Measurements from ENCODE around the gene IMPA2. TPM values are rescaled to one million over a fixed set of nuclear protein-coding genes. Genes with fewer than 3 reads are reported as not detected.

IMPA2 gene
- total and polyA plus RNA-seq, 2 of the 4 experiments (the other 2 are of a cell fraction): 5.4 to 5.5 TPM

GRCh38 chr18:11983592-11983991 is 2.3 kb downstream of the IMPA2 start:
- Histone ChIP-seq H2BK15ac (ENCODE audit: low read depth, low read length) (no peak overlapping the region), H2BK20ac (ENCODE audit: low read depth, low read length) (no peak overlapping the region), H4K8ac (ENCODE audit: low read depth in 2 of 2, low read length in 2 of 2) (no peak overlapping the region), H3K23ac (ENCODE audit: low read depth, low read length) (no peak overlapping the region), H3K27me3 (ENCODE audit: control insufficient read depth, insufficient read depth, low read length) (no peaks in the 10 kb centered on the region), H2AK9ac (replicated peaks; ENCODE audit: low read depth, low read length, poor library complexity) (no peak overlapping the region), H2BK5ac (ENCODE audit: low read depth, low read length, poor library complexity, severe bottlenecking) (no peak overlapping the region), H3K9me1 (ENCODE audit: insufficient read depth, low read length) (0 out of 2 replicates have a peak, but pooled peaks cover 6% of the 10 kb centered on the region), H4K5ac (ENCODE audit: low read depth, low read length) (no peak overlapping the region), H4K91ac (ENCODE audit: insufficient read depth, low read depth, low read length) (no peak overlapping the region), H3K27ac (ENCODE audit: insufficient read depth, low read length) (no peak overlapping the region), H3K14ac (replicated peaks; ENCODE audit: low read depth, low read length) (no peak overlapping the region), H3K4me2 (ENCODE audit: low read depth, low read length) (no peak overlapping the region), H3K4me1 (ENCODE audit: control insufficient read depth, insufficient read depth, low read length) (peaks cover 7% of the 10 kb centered on the region), H3K36me3 (ENCODE audit: control insufficient read depth, insufficient read depth, low read length) (no peaks in the 10 kb centered on the region), H3K4me3 (ENCODE audit: insufficient read depth, low read depth, low read length) (no peak overlapping the region), H3K9ac (ENCODE audit: low read depth, low read length) (no peak overlapping the region), H2AK5ac (ENCODE audit: low read depth, low read length) (no peak overlapping the region), H3K9me3 (ENCODE audit: control insufficient read depth, insufficient read depth, low read length) (no peaks in the 10 kb centered on the region), H3K79me1 (ENCODE audit: low read depth in 1 of 2, low read length in 2 of 2) (peaks cover 9 to 16% of the 10 kb centered on the region in 2 experiments; a peak in 2 of 4 replicates), H3K18ac (ENCODE audit: low read depth, low read length) (no peak overlapping the region), H3K4ac (ENCODE audit: low read depth, low read length) (no peak overlapping the region; the same call in 1 of the 2 replicates), H2BK120ac (ENCODE audit: low read depth, low read length) (no peak overlapping the region), H2AFZ (replicated peaks; ENCODE audit: low read length, poor library complexity) (no peak overlapping the region), H4K20me1 (ENCODE audit: insufficient read depth, low read length) (no peaks in the 10 kb centered on the region), H3K56ac (ENCODE audit: extremely low read depth, insufficient read depth, low read length) (no peak overlapping the region)
- ChIA-PET CTCF (interaction anchor here (1.0 to 1.1 kb wide), 2 partner anchors 11 to 45 kb away, joined by 4 to 5 read pairs; no protein-coding TSS in a partner anchor), POLR2A (ENCODE audit: unreplicated experiment) (no interaction called here)
- in situ Hi-C loops (cut with MboI; ENCODE audit: low sequenced_read_pairs): no loop called here
- 73% methylated on average over 4 of the region's 12 CpGs; no CpG with 5 or more reads in 1 of the 2 experiments for WGBS, 2 experiments (ENCODE audit: extremely low coverage in 2 of 2, insufficient read length in 1 of 2)
- intact Hi-C loops (cut with micrococcal nuclease): loop anchor here (5.0 kb wide), 1 partner anchor 54 kb away; no protein-coding TSS in a partner anchor
- no peak for ATAC-seq (ENCODE audit: low read depth)
- no peak for DNase-seq
- BruUV-seq (replicated peaks): no TSS peak
- dilution Hi-C loops (cut with HindIII; ENCODE audit: low sequenced_read_pairs, unreplicated experiment): no loop called here
- TF ChIP-seq RFX5 (IDR thresholded peaks at IDR 0.05; ENCODE audit: low read depth, low read length): no peak
- TF ChIP-seq CTCF (conservative IDR thresholded peaks at IDR 0.05; ENCODE audit: low read depth, low read length): no peak
- no peak for TF ChIP-seq CEBPB (IDR thresholded peaks at IDR 0.05; ENCODE audit: low read depth, low read length)
- TF ChIP-seq ELK1 (IDR thresholded peaks at IDR 0.05; ENCODE audit: borderline replicate concordance, low read depth, low read length): no peak
- TF ChIP-seq MAZ (IDR thresholded peaks at IDR 0.05; ENCODE audit: borderline replicate concordance, low read depth, low read length): no peak
- no peak for TF ChIP-seq POLR2A (IDR thresholded peaks at IDR 0.05; ENCODE audit: low read depth, low read length)
- no peak for TF ChIP-seq BHLHE40 (IDR thresholded peaks at IDR 0.05; ENCODE audit: low read depth, low read length)
- TF ChIP-seq MXI1 (IDR thresholded peaks at IDR 0.05; ENCODE audit: borderline replicate concordance, low read depth, low read length): no peak
- TF ChIP-seq NFE2L2 (IDR thresholded peaks at IDR 0.05; ENCODE audit: low read depth, low read length): no peak
- TF ChIP-seq RAD21 (IDR thresholded peaks at IDR 0.05; ENCODE audit: low read length): no peak
- no peak for TF ChIP-seq RCOR1 (IDR thresholded peaks at IDR 0.05; ENCODE audit: insufficient replicate concordance, low read length)
- no peak for TF ChIP-seq SMC3 (IDR thresholded peaks at IDR 0.05; ENCODE audit: low read depth, low read length)
- TF ChIP-seq USF2 (IDR thresholded peaks at IDR 0.05; ENCODE audit: low read depth, low read length): no peak
- TF ChIP-seq CHD1 (IDR thresholded peaks at IDR 0.05; ENCODE audit: low read depth, low read length): no peak
- no peak for TF ChIP-seq MAFK (IDR thresholded peaks at IDR 0.05; ENCODE audit: low read depth, low read length)
- no peak for TF ChIP-seq FOS (IDR thresholded peaks at IDR 0.05; ENCODE audit: low read depth, low read length)
